Chondrocyte (in vitro differentiated cells): ENCODE results near the gene CCDC171. TPM values are rescaled to one million over a fixed set of nuclear protein-coding genes. Genes with fewer than 3 reads are reported as not detected.
"Not testable (repeated sequence)": the region's sequence is repeated elsewhere in the genome, so short reads cannot be mapped to it uniquely, and the experiment has no call there.

Experiments
- DNase-seq: peaks from one replicate; pipeline ENCODE4 v3.0.0; 2021; ENCODE audit warnings: mixed read lengths, low spot score
- H3K27ac Mint-ChIP-seq: one replicate; pipeline ENCODE4 v1.8.0; 2021; ENCODE audit warnings: mild to moderate bottlenecking, moderate library complexity, mixed read lengths; ENCODE audit not compliant: unreplicated experiment
- H3K27me3 Mint-ChIP-seq: 2 replicates; pipeline ENCODE4 v1.8.0; 2021; ENCODE audit warnings: low read depth, mixed read lengths
- H3K36me3 Mint-ChIP-seq: 2 replicates; pipeline ENCODE4 v1.8.0; 2021; ENCODE audit warnings: low read depth, mixed read lengths
- H3K4me1 Mint-ChIP-seq: 2 replicates; pipeline ENCODE4 v1.8.0; 2021; ENCODE audit warnings: low read depth, mild to moderate bottlenecking, mixed read lengths
- H3K4me3 Mint-ChIP-seq: one replicate; pipeline ENCODE4 v1.8.0; 2021; ENCODE audit warnings: mild to moderate bottlenecking, moderate library complexity, mixed read lengths; ENCODE audit not compliant: unreplicated experiment
- H3K9me3 Mint-ChIP-seq: 2 replicates; pipeline ENCODE4 v1.8.0; 2021; ENCODE audit warnings: low read depth, mixed read lengths
- total RNA-seq: library from RNA; stranded (reverse); gene quantifications from 3 replicates; pipeline ENCODE4 v1.2.1, GENCODE V29; 2021
- TF ChIP-seq, protein P1 (sequence below): fragments of 200-600 bp; sonication (generic); IDR thresholded peaks from 2 replicates; pipeline ENCODE4 v1.5.0; 2021; ENCODE audit warnings: antibody characterized with exemption, mild to moderate bottlenecking, moderate library complexity

The CCDC171 gene
- total RNA-seq, 1 donor from 2014 or later: 3.2 TPM

GRCh38 chr9:15696979-15697378, 144.1 kb downstream of the CCDC171 start:
- Mint-ChIP-seq H3K27ac (peak overlapping the region; percentile 74), H3K4me1 (peaks cover 14% of the 10 kb centered on the region), H3K27me3 (no peaks in the 10 kb centered on the region), H3K4me3 (no peak overlapping the region), H3K36me3 (peaks cover 8% of the 10 kb centered on the region), H3K9me3 (peaks cover 7% of the 10 kb centered on the region)
- no peak for DNase-seq
- TF ChIP-seq, protein P1, sequence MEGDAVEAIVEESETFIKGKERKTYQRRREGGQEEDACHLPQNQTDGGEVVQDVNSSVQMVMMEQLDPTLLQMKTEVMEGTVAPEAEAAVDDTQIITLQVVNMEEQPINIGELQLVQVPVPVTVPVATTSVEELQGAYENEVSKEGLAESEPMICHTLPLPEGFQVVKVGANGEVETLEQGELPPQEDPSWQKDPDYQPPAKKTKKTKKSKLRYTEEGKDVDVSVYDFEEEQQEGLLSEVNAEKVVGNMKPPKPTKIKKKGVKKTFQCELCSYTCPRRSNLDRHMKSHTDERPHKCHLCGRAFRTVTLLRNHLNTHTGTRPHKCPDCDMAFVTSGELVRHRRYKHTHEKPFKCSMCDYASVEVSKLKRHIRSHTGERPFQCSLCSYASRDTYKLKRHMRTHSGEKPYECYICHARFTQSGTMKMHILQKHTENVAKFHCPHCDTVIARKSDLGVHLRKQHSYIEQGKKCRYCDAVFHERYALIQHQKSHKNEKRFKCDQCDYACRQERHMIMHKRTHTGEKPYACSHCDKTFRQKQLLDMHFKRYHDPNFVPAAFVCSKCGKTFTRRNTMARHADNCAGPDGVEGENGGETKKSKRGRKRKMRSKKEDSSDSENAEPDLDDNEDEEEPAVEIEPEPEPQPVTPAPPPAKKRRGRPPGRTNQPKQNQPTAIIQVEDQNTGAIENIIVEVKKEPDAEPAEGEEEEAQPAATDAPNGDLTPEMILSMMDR: peak; percentile 22

DNA sequence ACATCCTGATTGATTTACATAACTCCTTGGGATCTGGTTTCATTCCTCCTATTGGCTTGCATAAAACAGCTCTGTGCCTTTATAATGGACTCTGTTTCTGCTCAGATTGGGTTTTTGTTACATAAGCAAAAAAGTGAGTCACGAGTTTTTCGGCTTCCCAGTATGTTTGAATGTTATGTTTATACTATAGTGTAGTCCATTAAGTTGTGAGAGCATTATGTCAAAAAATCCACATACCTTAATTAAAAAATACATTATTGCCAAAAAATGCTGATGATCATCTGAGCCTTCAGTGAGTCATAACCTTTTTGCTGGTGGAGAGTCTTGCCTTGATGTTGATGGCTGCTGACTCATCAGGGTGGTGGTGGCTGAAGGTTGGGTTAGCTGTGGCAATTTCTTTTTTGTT, 144.6 kb downstream of the CCDC171 start:
- peak overlapping the region; percentile 74 for H3K27ac Mint-ChIP-seq
- H3K9me3 Mint-ChIP-seq: peaks cover 8% of the 10 kb centered on the region
- TF ChIP-seq, protein P1: no peak
- DNase-seq: no peak
- H3K27me3 Mint-ChIP-seq: no peaks in the 10 kb centered on the region
- peaks cover 14% of the 10 kb centered on the region for H3K4me1 Mint-ChIP-seq
- H3K36me3 Mint-ChIP-seq: peaks cover 8% of the 10 kb centered on the region
- H3K4me3 Mint-ChIP-seq: no peak overlapping the region

GRCh38 chr9:15699876-15700559, 147.2 kb downstream of the CCDC171 start:
- not testable (repeated sequence) for H3K9me3 Mint-ChIP-seq

GRCh38 chr9:15707000-15707399, 154.2 kb downstream of the CCDC171 start:
- TF ChIP-seq, protein P1: no peak
- Mint-ChIP-seq H3K4me3 (no peak overlapping the region), H3K27ac (no peak overlapping the region), H3K9me3 (peaks cover 1% of the 10 kb centered on the region), H3K27me3 (no peaks in the 10 kb centered on the region), H3K4me1 (no peaks in the 10 kb centered on the region), H3K36me3 (no peaks in the 10 kb centered on the region)
- no peak for DNase-seq

More at GRCh38 chr9:15699876-15700559, 147.2 kb downstream of the CCDC171 start:
- H3K27me3 Mint-ChIP-seq, H3K27ac Mint-ChIP-seq, H3K4me3 Mint-ChIP-seq, H3K36me3 Mint-ChIP-seq: not testable (repeated sequence)
- peak; percentile 72 for DNase-seq
- H3K4me1 Mint-ChIP-seq: peaks cover 14% of the 10 kb centered on the region

DNA sequence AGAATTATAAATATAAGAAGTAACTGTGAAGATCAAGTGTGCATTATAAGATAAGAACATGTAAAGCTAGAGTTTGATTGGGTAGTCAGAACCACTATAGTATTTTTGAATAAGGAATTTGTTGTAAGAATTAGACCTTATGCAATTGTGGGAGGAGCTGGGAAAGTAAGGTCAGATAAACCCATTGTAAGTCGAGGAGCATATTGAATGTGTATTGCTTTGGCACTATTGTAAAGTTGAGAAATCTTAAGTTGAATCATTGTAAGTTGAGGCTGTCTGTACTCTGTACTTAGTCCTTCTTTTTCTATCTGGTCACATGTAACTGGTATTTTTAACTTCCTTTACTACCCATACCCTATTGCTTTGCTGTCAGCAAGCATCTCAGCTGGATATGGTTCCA, 158.7 kb downstream of the CCDC171 start:
- no peak overlapping the region for H3K27ac Mint-ChIP-seq
- H3K9me3 Mint-ChIP-seq: no peaks in the 10 kb centered on the region
- H3K36me3 Mint-ChIP-seq: no peaks in the 10 kb centered on the region
- no peaks in the 10 kb centered on the region for H3K27me3 Mint-ChIP-seq
- DNase-seq: no peak
- TF ChIP-seq, protein P1: no peak
- H3K4me3 Mint-ChIP-seq: no peak overlapping the region
- no peaks in the 10 kb centered on the region for H3K4me1 Mint-ChIP-seq

GRCh38 chr9:15711931-15712330, 159.1 kb downstream of the CCDC171 start:
- H3K27ac Mint-ChIP-seq: no peak overlapping the region
- TF ChIP-seq, protein P1: no peak
- H3K27me3 Mint-ChIP-seq: no peaks in the 10 kb centered on the region

More at GRCh38 chr9:15711931-15712330, 159.1 kb downstream of the CCDC171 start:
- no peak overlapping the region for H3K4me3 Mint-ChIP-seq
- H3K36me3 Mint-ChIP-seq: peaks cover under 1% of the 10 kb centered on the region
- no peaks in the 10 kb centered on the region for H3K9me3 Mint-ChIP-seq
- no peaks in the 10 kb centered on the region for H3K4me1 Mint-ChIP-seq
- no peak for DNase-seq
